HG02852 (cell line): ENCODE results near the gene CRIP1.

Experiments
- ATAC-seq: cut with Tn5 transposase; IDR thresholded peaks from one replicate; pipeline ENCODE4 v1.9.1; 2021; ENCODE audit warnings: mild to moderate bottlenecking, moderate library complexity; ENCODE audit not compliant: unreplicated experiment

CRIP1 gene

GRCh38 chr14:105469456-105470349, 17.0 kb upstream of the CRIP1 start:
- no peak for ATAC-seq

DNA sequence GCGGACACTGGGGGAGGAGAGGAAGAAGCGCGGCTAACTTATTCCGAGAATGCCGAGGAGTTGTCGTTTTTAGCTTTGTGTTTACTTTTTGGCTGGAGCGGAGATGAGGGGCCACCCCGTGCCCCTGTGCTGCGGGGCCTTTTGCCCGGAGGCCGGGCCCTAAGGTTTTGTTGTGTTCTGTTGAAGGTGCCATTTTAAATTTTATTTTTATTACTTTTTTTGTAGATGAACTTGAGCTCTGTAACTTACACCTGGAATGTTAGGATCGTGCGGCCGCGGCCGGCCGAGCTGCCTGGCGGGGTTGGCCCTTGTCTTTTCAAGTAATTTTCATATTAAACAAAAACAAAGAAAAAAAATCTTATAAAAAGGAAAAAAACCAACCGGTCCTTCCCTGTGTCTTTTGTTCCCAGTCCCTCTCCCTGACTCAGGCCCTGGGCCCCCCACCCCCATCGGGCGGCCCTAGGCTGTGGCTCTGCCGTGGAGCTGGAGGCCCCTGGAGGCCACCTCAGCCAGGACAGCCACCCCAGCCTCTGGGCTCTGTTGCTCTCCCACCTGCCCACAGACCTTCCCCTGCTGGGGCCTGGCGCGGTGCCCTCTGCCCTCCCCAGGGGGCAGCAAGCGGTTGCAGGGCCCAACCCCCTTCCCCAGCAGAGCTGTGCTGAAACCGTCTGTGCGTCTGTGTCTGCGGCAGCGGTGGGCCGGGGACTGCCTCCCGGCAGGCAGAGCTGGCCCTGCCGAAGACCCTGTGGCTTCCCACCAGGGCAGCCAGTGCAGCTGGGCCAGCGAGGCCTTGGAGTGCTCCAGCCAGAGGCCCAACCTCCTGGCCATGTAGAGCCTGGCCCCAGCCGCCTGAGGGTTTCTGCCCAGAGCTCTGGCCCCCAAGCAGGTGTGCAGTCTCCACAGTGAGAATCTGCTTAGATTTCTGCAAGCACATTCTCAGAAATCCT, 16.1 kb upstream of the CRIP1 start:
- ATAC-seq, result no peak

- ATAC-seq, result no peak
Measured at GRCh38 chr14:105471297-105471821, 15.3 kb upstream of the CRIP1 start.

- ATAC-seq, result no peak
Measured at GRCh38 chr14:105471823-105472485, 14.7 kb upstream of the CRIP1 start.

GRCh38 chr14:105472486-105472991, 14.1 kb upstream of the CRIP1 start:
- no peak for ATAC-seq

DNA sequence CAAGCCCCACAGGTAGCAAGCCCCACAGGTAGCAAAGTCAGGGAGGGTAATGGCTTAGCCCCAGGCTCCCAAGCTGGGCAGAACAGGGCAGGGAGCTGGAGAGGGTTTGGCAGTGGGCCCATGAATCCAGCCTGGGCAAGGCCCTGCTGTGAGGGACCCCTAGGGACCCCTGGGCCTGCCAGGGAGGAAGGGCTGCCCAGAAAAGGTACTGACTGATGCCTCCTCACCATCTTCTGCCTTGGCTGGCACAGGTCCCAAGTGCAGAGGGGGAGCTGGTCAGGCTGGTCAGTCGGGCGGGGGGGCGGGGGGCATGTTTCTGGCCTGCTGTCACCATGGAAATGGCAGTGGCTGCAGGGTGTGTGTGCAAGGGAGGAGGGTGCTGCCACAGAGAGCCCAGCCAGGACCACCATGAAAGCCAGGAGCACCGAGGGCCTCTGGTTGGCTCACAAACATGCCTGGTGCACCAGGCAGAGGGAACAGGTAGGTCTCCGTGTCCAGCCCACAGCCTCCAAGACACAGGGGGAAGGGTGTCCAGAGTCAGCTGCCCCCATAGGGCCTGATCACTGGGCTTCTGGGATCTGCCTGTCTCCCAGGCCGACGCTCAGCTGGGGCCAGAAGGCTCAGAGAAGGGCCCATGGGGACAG, 13.5 kb upstream of the CRIP1 start:
- ATAC-seq, result no peak

DNA sequence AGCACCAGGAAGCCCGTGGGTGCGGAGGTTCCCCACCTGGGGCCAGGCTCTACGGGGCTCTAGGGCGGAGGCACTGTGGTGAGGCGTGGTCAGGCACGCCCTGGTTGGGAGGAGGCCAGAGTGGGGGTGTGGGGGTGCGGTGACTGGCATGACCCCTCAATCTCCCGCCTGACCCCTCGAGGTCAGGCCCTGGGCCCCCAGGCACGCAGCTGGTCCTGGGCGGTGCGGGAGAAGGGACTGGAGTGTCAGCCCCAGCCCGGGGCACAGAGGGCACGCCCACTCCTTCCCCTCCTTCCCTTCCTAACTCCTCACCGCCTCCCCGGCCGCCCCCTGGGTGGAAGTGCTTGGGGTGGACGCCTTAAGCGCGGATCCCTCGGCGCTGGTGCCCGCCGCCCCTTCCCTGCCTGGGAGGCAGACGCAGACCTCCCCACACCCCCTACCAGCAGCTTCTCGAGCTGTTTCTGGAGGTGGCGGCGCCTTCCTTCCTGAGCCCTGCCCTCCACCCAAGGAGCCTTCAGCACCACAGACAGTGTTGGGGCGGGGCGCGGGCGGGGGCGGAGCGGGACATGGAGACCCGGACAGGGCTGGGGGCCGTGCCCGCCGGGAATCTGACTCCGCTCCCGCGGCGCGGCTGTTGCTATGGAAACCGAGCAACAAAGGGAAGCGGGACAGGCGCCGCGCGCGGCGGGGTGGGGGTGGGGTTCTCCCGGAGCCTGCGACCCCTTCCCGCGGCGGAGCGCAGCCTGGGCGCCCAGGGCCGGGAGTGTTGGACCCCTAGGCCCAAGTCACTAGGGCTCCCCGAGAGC, 12.8 kb upstream of the CRIP1 start:
- no peak for ATAC-seq

DNA sequence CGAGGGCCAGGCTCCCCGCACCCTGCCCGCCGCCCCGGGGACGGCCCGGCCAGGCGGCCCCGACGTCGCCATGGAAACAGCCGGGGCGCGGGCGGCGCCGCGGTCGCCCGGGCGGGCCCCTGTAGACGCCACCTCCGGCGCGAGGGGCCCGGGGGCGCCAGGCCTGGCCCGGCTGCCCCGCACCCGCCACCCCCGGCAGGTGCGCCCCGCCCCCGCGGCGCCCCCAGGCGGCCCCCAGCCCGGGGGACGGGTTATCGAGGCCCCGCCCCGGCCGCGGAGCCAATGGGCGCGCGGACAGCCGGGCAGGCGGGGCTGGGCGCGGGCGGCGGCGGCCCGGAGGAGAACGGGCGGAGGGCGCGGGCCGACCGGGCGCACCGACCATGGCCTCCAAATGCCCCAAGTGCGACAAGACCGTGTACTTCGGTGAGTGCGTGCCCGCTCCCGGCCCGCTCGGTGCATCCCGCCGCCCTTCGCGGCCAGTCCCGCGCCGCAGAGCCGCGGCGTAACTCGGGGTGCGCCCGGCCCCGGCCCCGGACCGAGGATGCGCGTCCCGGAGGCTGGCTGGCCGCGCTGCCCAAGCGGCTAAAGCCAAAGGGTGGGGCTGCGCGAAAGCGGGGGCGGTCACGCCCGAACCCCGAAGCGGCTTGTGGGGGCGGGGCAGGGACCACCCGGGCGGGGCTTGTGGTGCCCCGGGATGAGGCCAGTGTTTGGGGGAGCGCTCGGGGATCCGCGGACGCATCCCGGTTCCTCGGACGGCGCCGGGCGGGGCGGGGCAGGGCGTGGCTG, 12.0 kb upstream of the CRIP1 start, which contains the start of gene CRIP2:
Gene CRIP2 (plus strand): TSS at position 339 of the 786 bp plus-strand sequence. CDS start 42 bp downstream, at position 381.
- ATAC-seq, result no peak

GRCh38 chr14:105475269-105476096, 11.2 kb upstream of the CRIP1 start:
- no peak for ATAC-seq

DNA sequence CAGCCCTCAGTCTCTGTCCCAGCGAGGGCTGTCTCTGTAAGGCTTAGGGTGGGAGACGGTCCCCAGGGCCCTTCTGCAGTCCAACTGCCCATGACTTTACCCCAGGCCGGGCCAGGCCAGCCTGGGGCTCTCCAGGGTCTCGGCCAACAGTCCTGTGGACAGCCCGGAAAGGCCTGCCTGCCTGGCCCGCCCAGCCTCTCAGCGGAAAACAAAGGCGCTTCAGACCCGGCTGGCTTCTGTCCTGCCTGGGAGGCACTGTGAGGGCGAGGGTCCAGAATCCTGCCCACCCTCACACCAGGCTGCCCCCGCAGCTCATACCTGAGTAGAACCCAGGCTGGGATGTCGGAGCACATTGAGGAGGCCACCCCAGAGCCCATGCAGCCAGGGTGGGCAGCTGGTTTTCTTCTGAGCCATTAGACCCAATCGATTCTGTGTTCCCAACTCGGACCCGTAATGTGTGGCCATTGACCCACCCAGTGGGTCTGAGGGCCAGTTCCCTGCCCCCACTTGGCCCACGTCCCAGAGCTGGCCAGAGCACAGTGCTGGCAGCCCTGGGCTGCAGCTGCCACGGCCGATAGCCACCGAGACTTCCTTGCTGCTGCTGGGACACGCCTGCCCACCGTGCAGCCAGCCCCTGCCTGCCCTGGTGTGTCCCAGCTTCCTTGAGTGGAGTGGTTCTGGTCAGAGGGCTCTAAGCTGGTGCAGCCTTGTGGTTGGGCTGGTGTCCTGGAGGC, 10.4 kb upstream of the CRIP1 start:
- ATAC-seq, result no peak

GRCh38 chr14:105476831-105477659, 9.6 kb upstream of the CRIP1 start:
- no peak for ATAC-seq

DNA sequence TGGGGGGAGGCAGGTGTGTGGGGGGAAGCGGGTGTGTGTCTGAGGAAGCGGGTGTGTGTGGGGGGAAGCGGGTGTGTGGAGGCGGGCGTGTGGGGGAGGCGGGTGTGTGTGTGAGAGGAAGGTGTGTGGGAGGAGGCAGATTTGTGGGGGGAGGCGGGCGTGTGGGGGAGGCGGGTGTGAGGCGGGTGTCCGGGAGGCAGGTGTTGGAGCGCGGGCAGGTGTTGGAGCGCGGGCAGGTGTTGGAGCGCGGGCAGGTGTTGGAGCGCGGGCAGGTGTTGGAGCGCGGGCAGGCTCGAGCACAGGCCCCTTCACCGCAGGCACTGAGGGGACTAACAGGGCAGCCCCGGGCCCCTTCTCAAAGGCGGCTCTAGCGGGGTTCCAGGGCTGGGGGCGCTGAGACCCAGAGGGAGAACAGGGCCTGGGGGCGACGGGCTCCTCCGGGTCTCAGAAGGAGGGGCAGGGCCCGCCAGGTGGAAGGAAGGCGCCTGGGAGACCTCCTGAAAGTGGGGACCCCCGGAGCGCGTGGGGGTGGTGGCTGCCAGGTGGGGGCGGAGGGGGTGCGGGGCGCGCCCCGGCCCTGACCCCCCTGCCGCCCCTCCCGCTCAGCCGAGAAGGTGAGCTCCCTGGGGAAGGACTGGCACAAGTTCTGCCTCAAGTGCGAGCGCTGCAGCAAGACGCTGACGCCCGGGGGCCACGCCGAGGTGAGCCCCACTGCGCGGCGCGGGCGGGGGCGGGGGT, 8.9 kb upstream of the CRIP1 start:
- no peak for ATAC-seq

DNA sequence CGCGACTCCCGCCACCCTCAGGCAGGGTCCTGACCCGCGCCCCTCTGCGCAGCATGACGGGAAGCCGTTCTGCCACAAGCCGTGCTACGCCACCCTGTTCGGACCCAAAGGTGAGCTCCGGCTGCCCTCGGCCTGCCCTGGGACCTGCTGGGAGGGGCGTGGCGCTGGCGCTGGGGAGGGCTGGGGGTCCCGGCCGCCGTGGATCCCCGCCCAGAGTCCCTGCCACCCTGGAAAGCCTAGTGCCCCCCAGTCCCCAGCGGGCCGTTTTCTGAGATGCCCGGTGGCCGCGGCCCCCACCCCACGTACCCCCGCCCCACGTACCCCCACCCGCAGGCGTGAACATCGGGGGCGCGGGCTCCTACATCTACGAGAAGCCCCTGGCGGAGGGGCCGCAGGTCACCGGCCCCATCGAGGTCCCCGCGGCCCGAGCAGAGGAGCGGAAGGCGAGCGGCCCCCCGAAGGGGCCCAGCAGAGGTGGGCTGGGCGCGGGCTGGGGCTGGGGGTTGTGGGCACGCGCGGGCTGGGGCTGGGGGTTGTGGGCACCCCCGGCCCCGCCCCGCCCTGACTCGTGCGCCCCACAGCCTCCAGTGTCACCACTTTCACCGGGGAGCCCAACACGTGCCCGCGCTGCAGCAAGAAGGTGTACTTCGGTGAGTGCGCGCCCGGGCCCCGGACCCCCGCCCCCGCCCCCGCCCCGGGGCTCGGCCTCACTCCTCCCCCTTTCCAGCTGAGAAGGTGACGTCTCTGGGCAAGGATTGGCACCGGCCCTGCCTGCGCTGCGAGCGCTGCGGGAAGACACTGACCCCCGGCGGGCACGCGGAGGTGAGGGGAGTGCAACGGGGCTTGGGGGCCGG, 8.1 kb upstream of the CRIP1 start:
- ATAC-seq, result no peak

DNA sequence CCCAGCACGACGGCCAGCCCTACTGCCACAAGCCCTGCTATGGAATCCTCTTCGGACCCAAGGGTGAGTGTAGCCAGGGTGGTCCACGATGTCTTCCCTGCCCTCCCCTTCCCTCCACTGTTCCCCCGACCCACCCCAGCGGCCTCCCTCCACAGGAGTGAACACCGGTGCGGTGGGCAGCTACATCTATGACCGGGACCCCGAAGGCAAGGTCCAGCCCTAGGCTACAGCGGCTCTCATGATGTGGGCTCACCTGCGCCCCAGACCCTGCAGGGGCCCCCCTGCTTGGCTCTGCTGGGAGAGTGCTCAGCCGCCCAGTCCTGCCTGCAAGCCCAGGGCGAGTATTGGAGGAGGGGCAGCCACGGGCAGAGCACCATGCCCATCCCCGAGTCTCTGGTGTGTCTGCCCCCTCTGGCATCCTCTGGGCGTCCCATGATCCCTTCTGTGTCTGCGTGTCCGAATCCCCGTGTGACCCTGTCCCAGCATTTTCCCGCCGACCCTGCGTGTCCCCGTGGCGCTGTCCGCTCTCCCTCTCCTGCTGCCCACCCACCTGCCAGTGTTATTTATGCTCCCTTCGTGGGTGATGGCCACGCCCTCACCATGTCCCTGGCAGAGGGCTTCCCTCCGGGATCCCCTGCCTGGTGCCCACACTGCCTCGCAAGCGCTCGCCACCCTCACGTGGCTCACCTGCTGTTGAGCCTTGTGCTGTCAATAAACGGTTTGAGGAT, 7.1 kb upstream of the CRIP1 start:
- ATAC-seq, result no peak
